HepG2 (cell line): ENCODE measurements around the gene SPRYD4. TPM values are rescaled to one million over a fixed set of nuclear protein-coding genes. Genes with fewer than 3 reads are reported as not detected.

ENCODE experiments used
- MAFF ChIP-seq: IDR thresholded peaks from 2 replicates; pipeline ENCODE4 v1.6.1; 2011; ENCODE audit warnings: low read depth, low read length, improper control_type of control experiment
- MBD4 ChIP-seq: IDR thresholded peaks from 2 replicates; pipeline ENCODE4 v1.6.1; 2012; ENCODE audit warnings: low read length, inconsistent platforms, borderline replicate concordance
- NFE2L2 ChIP-seq: fragments of 150-350 bp; IDR thresholded peaks from 2 replicates; pipeline ENCODE4 v1.6.1; 2014; ENCODE audit warnings: low read length
- NPAS2 ChIP-seq: sonication (generic); formaldehyde crosslinking; IDR thresholded peaks from 2 replicates; pipeline ENCODE4 v1.8.0; 2022; ENCODE audit warnings: mild to moderate bottlenecking, missing genetic modification reagents, borderline replicate concordance
- RBFOX2 ChIP-seq: fragments of 200-400 bp; formaldehyde crosslinking; IDR thresholded peaks from 2 replicates; pipeline ENCODE4 v1.6.1; 2017; ENCODE audit warnings: low read depth, mild to moderate bottlenecking, low read length
- RFX3 ChIP-seq: IDR thresholded peaks from 2 replicates; pipeline ENCODE4 v1.6.1; 2016; ENCODE audit warnings: missing biosample characterization, missing genetic modification reagents
- RFXAP ChIP-seq: sonication (generic); formaldehyde crosslinking; IDR thresholded peaks from 2 replicates; pipeline ENCODE4 v1.4.0; 2020; ENCODE audit warnings: missing genetic modification reagents, borderline replicate concordance
- SNRNP70 ChIP-seq: fragments of 200-400 bp; formaldehyde crosslinking; IDR thresholded peaks from 2 replicates; pipeline ENCODE4 v1.6.1; 2017; ENCODE audit warnings: mild to moderate bottlenecking, low read depth, low read length, moderate library complexity
- SPEN ChIP-seq: sonication (generic); formaldehyde crosslinking; IDR thresholded peaks from 2 replicates; pipeline ENCODE4 v1.5.1; 2020; ENCODE audit warnings: low read depth, mild to moderate bottlenecking, missing genetic modification reagents
- TBX2 ChIP-seq: sonication (generic); formaldehyde crosslinking; IDR thresholded peaks from 2 replicates; pipeline ENCODE4 v1.5.0; 2020; ENCODE audit warnings: missing genetic modification reagents, mild to moderate bottlenecking, borderline replicate concordance
- ZNF234 ChIP-seq: sonication (generic); formaldehyde crosslinking; conservative IDR thresholded peaks from 2 replicates; pipeline ENCODE4 v1.5.1; 2020; ENCODE audit warnings: mild to moderate bottlenecking, missing genetic modification reagents
- ZNF44 ChIP-seq: sonication (generic); formaldehyde crosslinking; IDR thresholded peaks from 2 replicates; pipeline ENCODE4 v1.5.1; 2020; ENCODE audit warnings: mild to moderate bottlenecking, missing genetic modification reagents
- ZNF788 ChIP-seq: sonication (generic); formaldehyde crosslinking; IDR thresholded peaks from 2 replicates; pipeline ENCODE4 v1.5.0; 2020; ENCODE audit warnings: mild to moderate bottlenecking, missing genetic modification reagents, borderline replicate concordance
- polyA plus RNA-seq, 8 experiments: library from polyadenylated mRNA; depleted of rRNA in 3 of 8; stranded (reverse) in 7 of 8; unstranded in 1 of 8; fragments of >200 nt; fragmentation: Illumina TruSeq in 4 of 8; extraction: Trizol in 4 of 8; gene quantifications; 2 replicates each; pipeline versions ENCODE4 v1.2.1 to v1.2.3, GENCODE V29; 2011 to 2016; ENCODE audit warnings: low read depth in 4 of 8, missing spikeins in 1 of 8, mixed read lengths in 1 of 8; ENCODE audit not compliant: insufficient read depth in 1 of 8
- total RNA-seq, 5 experiments: library from RNA; depleted of rRNA; stranded (reverse); fragments of >200 nt; fragmentation: Illumina TruSeq; extraction: Trizol; gene quantifications; 2 replicates each; pipeline ENCODE4 v1.2.3, GENCODE V29; 2016; ENCODE audit warnings: low read depth in 1 of 5
- TF ChIP-seq, protein P1 (sequence below): sonication (generic); formaldehyde crosslinking; IDR thresholded peaks from 2 replicates; pipeline ENCODE4 v1.8.0; 2022; ENCODE audit warnings: mild to moderate bottlenecking, missing genetic modification reagents, borderline replicate concordance
- TF ChIP-seq, protein P2 (sequence below): sonication (generic); formaldehyde crosslinking; IDR thresholded peaks from 2 replicates; pipeline ENCODE4 v1.4.0; 2020; ENCODE audit warnings: missing genetic modification reagents
- TF ChIP-seq, protein P3 (sequence below): sonication (generic); formaldehyde crosslinking; IDR thresholded peaks from 2 replicates; pipeline ENCODE4 v1.8.0; 2022; ENCODE audit warnings: mild to moderate bottlenecking, missing genetic modification reagents
- TF ChIP-seq, protein P4 (sequence below): sonication (generic); formaldehyde crosslinking; IDR thresholded peaks from 2 replicates; pipeline ENCODE4 v1.5.0; 2020; ENCODE audit warnings: mild to moderate bottlenecking, missing genetic modification reagents, moderate library complexity
- TF ChIP-seq, protein P5 (sequence below), 2 experiments: IDR thresholded peaks; 2 replicates each; pipeline ENCODE4 v1.6.1; 2011 to 2012; ENCODE audit warnings: low read length in 2 of 2, borderline replicate concordance in 1 of 2, low read depth in 1 of 2, mild to moderate bottlenecking in 1 of 2, moderate library complexity in 1 of 2
- TF ChIP-seq, protein P6 (sequence below): IDR thresholded peaks from 2 replicates; pipeline ENCODE4 v1.6.1; 2016

Gene SPRYD4
- total and polyA plus RNA-seq, 2 of the 13 experiments (the other 11 are each of a cell fraction or from before 2014, with no cell fraction given): 3.9 to 4.5 TPM

DNA sequence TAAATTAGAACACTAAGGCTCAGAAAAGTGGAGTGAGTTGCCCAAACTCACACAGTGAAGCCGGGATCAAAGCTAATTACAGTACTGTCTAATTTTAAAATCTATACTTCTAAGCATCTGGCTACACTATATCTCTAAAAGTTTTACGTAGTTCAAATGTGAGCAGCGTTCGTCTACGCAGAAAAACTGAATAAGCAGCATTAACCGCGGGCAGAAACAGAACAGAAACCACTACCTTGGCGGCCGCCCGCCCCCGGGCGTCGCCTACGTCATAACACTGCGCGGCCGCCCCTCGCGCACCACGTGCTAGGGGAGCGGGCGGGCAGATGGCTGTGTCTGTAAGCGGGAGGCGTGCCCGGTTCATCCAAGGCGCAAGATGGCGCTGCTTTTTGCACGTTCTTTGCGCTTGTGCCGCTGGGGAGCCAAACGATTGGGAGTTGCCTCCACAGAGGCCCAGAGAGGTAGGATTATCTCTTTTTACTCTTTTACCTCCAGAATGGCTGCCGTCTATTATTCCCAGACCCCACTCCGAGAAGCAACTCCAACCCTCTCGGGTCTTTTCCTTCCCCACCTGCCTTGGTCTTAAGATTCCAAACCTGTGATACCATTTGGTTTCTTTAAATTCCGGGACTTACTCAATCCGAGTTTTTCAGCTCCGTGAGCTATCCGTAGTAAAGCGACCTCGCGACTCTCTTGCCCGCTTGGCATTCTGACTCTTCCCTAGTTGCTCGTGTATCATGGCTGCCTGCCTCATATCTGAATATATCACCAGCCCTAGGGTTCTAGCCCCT, at the start of gene SPRYD4 (continued):
- TF ChIP-seq NPAS2 (CRISPR knock-in tag) (no peak), SNRNP70 (no peak), NFE2L2 (no peak), ZNF788 (CRISPR knock-in tag) (peak; percentile 82), MBD4 (no peak), MAFF (no peak), RBFOX2 (peak; percentile 95), TBX2 (peak; percentile 79; the same call in 1 of the 2 replicates), RFXAP (CRISPR knock-in tag) (no peak; the same call in 1 of the 2 replicates), ZNF234 (CRISPR knock-in tag) (no peak), SPEN (peak; percentile 94), RFX3 (CRISPR knock-in tag) (no peak), ZNF44 (CRISPR knock-in tag) (0 out of 2 replicates have a peak, but pooled peaks have one; percentile 70)
- TF ChIP-seq, protein P1, sequence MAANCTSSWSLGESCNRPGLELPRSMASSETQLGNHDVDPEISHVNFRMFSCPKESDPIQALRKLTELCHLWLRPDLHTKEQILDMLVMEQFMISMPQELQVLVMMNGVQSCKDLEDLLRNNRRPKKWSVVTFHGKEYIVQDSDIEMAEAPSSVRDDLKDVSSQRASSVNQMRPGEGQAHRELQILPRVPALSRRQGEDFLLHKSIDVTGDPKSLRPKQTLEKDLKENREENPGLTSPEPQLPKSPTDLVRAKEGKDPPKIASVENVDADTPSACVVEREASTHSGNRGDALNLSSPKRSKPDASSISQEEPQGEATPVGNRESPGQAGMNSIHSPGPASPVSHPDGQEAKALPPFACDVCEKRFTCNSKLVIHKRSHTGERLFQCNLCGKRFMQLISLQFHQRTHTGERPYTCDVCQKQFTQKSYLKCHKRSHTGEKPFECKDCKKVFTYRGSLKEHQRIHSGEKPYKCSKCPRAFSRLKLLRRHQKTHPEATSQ: peak; percentile 86; the same call in 1 of the 2 replicates
- TF ChIP-seq, protein P2, sequence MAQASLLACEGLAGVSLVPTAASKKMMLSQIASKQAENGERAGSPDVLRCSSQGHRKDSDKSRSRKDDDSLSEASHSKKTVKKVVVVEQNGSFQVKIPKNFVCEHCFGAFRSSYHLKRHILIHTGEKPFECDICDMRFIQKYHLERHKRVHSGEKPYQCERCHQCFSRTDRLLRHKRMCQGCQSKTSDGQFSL (CRISPR knock-in tag): 0 out of 2 replicates have a peak, but pooled peaks have one; percentile 12
- TF ChIP-seq, protein P3, sequence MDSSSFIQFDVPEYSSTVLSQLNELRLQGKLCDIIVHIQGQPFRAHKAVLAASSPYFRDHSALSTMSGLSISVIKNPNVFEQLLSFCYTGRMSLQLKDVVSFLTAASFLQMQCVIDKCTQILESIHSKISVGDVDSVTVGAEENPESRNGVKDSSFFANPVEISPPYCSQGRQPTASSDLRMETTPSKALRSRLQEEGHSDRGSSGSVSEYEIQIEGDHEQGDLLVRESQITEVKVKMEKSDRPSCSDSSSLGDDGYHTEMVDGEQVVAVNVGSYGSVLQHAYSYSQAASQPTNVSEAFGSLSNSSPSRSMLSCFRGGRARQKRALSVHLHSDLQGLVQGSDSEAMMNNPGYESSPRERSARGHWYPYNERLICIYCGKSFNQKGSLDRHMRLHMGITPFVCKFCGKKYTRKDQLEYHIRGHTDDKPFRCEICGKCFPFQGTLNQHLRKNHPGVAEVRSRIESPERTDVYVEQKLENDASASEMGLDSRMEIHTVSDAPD (CRISPR knock-in tag): no peak
- TF ChIP-seq, protein P4, sequence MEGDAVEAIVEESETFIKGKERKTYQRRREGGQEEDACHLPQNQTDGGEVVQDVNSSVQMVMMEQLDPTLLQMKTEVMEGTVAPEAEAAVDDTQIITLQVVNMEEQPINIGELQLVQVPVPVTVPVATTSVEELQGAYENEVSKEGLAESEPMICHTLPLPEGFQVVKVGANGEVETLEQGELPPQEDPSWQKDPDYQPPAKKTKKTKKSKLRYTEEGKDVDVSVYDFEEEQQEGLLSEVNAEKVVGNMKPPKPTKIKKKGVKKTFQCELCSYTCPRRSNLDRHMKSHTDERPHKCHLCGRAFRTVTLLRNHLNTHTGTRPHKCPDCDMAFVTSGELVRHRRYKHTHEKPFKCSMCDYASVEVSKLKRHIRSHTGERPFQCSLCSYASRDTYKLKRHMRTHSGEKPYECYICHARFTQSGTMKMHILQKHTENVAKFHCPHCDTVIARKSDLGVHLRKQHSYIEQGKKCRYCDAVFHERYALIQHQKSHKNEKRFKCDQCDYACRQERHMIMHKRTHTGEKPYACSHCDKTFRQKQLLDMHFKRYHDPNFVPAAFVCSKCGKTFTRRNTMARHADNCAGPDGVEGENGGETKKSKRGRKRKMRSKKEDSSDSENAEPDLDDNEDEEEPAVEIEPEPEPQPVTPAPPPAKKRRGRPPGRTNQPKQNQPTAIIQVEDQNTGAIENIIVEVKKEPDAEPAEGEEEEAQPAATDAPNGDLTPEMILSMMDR (CRISPR knock-in tag): peak; percentile 90
- TF ChIP-seq, protein P5, sequence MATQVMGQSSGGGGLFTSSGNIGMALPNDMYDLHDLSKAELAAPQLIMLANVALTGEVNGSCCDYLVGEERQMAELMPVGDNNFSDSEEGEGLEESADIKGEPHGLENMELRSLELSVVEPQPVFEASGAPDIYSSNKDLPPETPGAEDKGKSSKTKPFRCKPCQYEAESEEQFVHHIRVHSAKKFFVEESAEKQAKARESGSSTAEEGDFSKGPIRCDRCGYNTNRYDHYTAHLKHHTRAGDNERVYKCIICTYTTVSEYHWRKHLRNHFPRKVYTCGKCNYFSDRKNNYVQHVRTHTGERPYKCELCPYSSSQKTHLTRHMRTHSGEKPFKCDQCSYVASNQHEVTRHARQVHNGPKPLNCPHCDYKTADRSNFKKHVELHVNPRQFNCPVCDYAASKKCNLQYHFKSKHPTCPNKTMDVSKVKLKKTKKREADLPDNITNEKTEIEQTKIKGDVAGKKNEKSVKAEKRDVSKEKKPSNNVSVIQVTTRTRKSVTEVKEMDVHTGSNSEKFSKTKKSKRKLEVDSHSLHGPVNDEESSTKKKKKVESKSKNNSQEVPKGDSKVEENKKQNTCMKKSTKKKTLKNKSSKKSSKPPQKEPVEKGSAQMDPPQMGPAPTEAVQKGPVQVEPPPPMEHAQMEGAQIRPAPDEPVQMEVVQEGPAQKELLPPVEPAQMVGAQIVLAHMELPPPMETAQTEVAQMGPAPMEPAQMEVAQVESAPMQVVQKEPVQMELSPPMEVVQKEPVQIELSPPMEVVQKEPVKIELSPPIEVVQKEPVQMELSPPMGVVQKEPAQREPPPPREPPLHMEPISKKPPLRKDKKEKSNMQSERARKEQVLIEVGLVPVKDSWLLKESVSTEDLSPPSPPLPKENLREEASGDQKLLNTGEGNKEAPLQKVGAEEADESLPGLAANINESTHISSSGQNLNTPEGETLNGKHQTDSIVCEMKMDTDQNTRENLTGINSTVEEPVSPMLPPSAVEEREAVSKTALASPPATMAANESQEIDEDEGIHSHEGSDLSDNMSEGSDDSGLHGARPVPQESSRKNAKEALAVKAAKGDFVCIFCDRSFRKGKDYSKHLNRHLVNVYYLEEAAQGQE (IDR thresholded peaks at IDR 0.05; ENCODE audit: borderline replicate concordance in 1 of 2, low read depth in 1 of 2, low read length in 2 of 2): no peak
- TF ChIP-seq, protein P6, sequence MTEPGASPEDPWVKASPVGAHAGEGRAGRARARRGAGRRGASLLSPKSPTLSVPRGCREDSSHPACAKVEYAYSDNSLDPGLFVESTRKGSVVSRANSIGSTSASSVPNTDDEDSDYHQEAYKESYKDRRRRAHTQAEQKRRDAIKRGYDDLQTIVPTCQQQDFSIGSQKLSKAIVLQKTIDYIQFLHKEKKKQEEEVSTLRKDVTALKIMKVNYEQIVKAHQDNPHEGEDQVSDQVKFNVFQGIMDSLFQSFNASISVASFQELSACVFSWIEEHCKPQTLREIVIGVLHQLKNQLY (CRISPR knock-in tag): peak; percentile 86
